GF-D8 (cell line): ENCODE results near the gene CALHM5.

Experiments
- DNase-seq: peaks from one replicate; lab custom pipeline; 2025; lab: John Stamatoyannopoulos, UW

Gene CALHM5

GRCh38 chr6:116508527-116508926 lies 2.9 kb upstream of the CALHM5 start:
- no peak for DNase-seq

GRCh38 chr6:116512111-116512559 lies 696 bp downstream of the CALHM5 start:
- DNase-seq = no peak

DNA sequence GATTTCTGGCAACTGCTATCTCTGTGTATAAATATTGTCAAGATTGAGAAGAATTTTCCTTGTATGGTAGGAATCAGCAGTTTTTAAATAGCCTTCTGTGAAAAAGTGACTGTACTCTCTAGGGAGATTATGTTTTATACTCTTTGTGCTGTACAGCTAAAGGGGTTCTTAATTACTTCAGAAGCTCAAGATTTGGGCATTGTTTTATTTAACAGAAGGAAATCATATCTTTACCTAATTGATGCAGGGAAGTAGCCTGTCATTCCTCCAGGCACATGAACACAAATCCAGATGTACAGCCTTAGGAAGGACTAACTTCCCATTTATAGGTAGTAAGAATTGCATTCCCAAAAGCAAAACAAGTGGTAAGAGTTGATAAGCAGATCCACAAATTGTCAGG lies 1.3 kb downstream of the CALHM5 start:
- no peak for DNase-seq

DNA sequence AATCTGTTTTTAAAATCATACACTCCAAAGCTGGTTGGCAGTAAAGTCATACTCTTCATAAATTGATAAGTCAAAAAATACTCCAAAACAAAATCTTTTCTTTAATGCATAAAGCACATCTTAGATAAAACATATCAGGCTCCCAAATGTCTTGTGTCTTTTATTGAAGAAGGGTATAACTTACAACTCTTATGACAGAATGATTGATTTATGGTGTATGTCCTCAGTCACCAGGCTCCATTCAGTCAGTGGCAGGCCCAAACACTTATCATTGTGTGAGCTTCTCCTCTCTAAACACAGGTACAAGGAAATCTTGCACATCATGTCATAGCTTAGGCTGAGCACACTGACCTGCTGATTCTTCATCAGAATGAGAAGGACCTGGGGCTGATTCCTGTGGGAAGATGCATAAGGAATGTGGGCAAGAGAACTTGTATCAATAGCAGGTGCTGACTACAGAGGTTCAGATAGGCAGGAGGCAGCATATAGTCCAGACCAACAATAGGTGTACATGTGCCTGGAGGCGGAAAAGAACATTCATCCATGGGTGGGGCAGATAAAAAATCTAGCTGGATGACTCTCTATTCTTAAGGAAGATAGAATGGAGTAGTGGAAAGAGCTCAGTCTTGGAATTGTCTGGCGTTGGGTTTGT lies 1.9 kb downstream of the CALHM5 start:
- DNase-seq = no peak

DNA sequence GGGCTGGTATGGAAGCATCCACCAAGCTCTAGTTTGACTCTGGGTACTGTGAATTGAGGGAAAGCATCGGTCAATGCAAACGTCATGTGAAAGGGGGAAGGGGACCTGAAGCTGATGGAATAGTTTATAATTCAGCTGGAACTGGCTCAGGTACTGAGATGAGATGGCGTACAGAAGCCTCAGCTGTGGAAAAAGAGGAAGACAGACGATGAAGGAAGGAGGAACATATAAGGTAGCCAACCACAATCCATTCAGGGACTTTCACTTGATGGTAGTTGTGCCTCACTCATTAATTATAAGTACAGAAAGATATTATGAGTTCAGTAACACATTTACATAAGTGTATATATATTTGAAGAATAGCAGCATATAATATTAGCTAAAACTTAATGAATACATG lies 2.7 kb downstream of the CALHM5 start:
- no peak for DNase-seq

DNA sequence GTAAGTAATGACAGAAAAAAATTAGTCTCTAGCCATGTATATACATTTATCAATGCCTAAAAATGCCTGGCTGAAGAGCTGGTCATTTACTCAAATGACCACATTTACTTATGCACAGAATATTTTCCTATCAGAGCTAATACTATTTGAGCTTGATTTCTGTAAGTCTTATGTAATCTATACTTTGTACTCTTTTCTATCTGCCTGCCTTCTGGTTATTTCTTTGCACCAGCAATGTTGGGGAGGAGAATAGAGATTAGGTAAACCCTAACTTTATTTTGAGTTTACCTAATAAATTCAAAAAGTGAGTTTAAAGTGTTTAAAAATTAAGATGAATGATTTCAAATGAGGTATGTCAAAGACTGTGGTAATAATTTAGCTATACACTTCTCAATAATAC lies 3.7 kb downstream of the CALHM5 start:
- DNase-seq = no peak

GRCh38 chr6:116518621-116519368 lies 7.4 kb downstream of the CALHM5 start:
- DNase-seq = no peak

DNA sequence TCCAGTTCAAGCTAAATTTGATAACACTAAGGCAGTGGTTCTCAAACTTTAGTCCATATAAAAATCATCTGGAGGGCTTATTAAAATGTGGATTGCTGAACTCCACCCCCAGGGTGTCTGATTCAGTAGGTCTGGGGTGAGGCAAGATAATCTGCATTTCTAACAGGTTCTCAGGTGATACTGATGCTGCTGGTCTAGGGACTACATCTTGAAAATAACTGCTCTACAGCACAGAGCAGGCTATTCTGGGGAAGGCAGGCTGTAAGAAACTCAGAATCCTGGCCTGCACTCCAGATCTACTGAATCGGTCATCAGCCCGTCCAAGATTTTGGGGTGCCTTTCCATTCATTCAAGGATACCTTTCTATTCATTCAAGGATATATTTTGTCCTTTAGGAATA lies 11.5 kb downstream of the CALHM5 start:
- DNase-seq = no peak

DNA sequence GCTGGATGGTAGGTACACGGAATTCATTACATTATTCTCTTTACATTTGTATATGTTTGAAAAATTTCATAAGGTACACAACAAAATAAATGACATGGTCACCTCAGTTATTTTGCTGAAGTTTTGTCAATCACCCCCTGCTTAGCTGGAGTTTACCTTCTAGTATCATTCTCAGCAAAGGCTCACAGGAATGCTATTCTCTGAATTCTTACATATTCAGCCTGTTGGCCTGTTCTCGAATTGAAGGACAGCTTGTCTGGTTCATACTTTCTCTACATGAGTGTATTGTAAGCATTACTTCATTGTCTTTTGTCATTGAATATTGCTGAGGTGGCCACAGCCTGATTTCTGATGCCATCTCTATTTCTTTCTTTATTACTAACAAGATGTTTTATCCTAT lies 12.8 kb downstream of the CALHM5 start:
- no peak for DNase-seq

GRCh38 chr6:116528133-116528532 lies 16.7 kb downstream of the CALHM5 start:
- DNase-seq = no peak

- no peak for DNase-seq
These were observed 17.3 kb downstream of the CALHM5 start for GRCh38 chr6:116528780-116529179.

DNA sequence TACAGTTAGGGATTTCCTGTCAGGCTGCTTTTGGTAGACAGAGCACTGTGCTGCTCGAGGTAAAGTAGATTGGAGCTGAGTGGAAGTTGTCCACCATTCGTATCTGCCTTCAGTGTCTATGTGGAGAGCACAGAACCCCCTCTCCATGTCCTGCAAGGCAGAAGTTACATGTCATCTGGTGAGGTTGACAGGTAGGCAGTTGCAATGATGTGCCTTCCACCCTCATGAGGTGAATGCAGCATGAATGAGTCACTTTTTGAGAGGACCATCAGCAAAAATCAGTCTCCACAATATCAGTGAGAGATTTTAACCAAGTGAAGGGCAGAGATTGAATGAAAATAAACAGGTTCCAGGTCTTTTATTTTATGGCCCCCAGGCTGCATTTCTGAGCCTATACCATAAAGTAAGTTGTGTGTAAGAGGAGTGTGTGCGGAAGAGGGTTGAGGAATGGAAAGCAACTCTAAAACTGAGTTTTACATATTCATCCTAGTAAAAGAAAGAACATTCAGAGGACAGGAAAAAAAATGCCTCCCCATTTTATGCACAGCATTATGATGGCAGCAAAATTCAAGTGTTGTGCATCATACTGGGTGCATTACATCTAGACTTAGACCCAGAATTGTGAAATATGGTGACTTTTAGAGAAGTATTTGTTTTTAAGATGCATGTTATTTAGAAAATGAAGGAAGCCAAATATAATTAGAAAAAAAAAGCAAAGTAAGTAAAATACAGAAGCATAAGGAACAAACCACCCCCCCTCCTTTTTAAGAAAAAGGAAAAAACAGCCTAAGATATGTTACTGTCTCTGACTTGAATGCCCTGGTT lies 18.2 kb downstream of the CALHM5 start:
- DNase-seq = no peak

- no peak for DNase-seq
These were observed 19.0 kb downstream of the CALHM5 start for GRCh38 chr6:116530436-116530835.

- DNase-seq = peak; percentile 28
These were observed 20.5 kb downstream of the CALHM5 start for GRCh38 chr6:116531675-116532570.

DNA sequence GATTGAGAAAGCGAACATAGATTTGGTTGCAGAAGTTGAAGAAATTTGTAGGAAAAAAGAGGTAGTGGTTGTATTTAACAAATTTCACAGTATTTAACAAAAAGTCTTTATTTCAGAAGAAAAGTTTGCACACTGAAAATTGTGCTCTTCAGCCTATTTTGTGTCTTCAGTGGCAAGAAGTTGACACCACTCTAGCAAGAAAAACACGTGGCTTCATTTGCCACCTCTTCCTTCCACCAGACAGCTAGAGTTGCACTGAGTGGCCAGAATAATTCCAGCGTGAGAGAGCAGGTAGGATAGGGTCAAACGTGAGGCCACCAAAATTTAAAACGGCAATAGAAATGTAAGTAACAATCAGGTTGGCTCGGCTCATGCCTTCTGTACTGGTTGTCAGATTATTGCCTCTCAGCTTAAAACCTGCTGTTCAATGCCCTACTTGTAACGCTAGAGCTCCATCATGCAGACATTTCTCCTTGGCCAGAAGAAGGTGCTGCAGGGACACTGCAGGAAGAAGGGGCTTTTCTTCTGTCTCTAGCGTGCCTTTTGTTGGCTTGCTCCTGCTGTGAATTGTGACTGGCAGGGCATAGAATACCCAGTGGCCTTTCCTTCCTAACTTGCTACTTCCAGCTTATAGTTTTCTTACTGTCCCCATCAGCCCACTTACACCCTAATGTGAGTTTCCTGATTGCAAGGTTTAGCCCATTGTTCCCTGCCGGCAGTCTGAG lies 22.0 kb downstream of the CALHM5 start:
- no peak for DNase-seq

DNA sequence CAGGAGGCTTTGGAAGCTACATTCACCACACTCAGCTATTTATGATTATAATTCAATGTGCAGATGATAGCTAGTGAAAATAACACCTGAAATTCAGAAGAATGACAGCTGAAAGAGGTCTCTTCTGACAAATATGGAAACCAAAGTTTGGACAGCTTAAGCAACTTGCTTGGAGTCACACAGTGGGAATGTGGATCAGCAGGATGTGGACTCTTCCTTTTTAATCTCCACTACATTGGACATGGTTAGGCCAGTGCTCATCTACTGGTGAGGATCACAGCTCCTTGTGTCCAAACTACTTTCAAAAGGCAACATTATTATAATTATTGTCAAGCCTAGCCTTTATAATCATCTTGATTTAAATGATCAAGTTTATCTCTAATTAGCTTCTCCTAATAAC lies 23.7 kb downstream of the CALHM5 start:
- DNase-seq = no peak

DNA sequence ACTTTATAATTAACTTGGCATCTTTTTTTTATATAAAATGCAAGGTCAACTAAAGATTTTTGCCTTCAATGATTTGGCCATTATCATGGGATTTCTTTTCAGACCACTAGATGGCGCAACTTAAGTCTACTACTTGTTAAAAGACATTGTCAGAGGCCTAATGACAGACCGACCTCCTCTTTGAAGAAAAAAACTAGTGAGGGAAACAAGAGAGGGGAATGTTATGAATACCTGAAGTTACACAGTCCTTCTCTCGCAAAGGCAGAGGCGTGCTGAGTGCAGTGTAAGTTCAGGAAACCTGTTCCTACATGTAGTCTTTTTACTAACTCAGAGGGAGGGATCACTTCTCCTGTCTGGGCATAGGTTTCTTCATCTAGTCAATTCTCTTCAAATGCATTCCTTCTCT lies 24.8 kb downstream of the CALHM5 start:
- DNase-seq = no peak

DNA sequence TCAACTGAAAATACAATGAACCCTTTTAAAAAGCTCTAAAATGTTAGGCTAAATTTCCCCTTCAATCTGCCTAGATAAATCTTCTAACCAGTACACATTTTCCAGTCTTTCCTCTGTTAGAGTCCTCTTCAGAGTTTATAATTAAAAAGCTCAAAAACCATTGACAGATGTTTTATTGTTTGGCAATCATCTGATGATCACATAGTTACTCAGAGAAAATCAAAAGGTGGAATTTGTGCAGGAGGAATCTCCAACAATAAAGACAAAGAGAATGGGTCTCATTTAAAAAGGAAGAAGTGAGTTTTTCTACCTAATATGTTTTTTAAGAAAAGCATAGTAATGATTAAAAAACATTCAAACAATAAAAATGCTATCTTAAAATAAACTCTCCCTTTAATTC lies 31.0 kb downstream of the CALHM5 start:
- no peak for DNase-seq

GRCh38 chr6:116543149-116543548 lies 31.7 kb downstream of the CALHM5 start:
- no peak for DNase-seq

DNA sequence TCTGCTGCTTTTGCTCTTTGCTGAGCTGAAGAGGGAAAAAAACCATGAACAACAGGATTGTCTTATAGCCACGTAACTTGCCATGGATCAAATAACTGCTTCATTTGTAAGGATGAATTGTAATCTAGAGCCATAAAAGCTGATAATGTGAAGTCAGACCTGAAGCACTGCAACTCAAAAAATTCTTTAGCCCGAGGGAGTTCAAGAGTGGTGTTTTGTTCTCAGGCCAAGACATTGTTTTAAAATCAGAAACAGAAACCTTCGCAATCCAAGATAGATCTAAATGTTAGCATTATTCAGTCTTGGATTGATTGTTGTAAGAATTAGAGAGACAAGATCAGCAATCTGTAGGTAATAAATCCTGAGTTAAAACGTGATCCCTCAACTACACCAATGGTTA lies 34.2 kb downstream of the CALHM5 start, which contains the start of gene TRAPPC3L:
TRAPPC3L (minus strand) TSS at position 34 of the 400 bp plus-strand sequence. CDS start 170 bp downstream, outside the sequence.
- no peak for DNase-seq

DNA sequence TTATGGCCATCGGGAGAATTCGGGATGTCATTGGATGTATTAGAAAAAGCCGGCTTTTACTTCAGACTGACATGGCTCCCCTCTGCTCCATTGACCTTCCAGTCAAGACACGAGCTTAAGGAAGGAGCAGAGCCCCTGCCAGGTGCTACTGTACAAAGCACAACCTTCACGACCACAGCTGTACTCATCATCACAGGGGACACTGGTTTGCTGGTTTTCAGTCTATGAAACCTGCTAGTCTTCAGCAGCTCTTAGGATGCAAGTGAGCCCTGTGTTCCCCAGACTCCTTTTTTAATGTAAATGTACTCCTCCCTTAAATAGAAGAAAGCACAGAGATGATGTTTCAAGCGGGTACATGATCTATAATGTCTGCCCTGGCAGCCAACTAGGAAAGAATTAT lies 35.9 kb downstream of the CALHM5 start:
- no peak for DNase-seq
